ELR (cell line): ENCODE measurements around the gene SLX4.

Experiments
- DNase-seq: peaks from one replicate; pipeline ENCODE4 v3.0.0-alpha.2; 2015; ENCODE audit warnings: low read depth

SLX4 gene

DNA sequence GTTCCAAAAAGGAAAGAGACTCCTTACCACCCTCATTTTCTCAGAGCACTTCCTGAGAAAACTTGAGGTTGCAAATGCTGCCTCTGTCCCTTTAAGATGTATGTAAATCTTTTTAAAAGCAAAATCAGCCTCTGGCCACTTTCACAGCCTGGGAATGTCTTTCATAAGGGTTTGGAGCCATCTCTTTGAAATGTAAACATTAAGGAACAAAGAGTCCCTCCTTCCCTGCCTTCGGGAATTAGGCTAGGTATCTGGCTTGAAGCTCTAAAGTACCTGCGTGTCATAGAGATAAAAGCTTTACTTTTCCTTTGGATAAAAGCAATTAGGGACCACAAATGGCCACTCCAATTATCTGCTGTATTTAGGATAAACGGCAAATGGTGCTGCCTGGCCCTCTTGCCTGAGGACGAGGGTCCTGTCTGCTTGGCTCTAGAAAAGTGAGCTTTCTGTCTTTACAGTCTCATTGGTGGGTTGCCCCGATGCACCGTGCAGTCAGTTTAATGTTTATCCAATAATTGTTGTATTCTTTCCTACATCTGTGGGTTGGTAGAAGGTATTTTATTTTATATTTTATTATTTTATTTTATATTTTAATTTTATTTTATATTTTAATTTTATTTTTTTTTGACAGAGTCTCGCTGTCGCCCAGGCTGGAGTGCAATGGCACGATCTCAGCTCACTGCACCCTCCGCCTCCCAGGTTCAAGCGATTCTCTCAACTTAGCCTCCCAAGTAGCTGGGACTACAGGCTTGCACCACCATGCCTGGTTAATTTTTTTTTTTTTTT, 58.1 kb downstream of the SLX4 start:
- no peak for DNase-seq

DNA sequence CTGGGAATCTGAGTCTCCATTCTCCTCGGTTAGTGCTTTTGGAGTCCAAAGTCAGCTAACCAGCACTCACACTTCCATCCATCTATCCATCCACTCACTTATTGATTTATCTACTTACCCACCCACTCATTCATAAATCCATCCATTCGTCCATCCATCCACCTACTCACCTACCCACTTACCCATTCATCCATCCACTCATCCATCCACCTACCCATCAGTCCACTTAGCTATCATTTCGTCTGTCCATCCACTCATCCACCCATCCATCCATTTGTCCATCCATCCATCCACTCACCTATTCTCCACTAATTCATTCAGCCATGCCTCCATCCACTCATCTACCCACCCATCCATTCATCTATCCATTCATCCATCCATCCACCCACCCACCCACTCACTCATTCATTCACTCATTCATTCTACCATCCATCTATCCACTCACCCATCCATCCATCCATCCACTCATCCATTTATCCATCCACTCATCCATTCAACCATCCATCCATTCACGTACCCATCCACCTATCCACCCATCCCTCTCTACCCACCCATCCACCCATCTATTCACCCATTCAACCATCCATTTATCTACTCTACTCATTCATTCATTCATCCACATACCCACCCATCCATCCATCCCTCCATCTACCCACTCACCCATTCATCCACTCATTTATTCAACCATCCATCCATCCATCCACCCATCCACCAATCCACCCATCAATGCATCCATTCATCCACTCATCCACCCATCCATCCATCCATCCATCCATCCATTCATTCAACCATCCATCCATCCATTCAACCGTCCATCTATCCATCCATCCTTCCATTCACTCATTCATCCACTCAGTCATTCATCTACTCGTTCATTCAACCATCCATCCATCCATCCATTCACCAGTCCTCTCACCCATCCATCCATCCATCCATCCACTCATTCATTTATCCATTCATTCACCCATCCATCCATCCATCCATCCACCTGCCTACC, 60.3 kb downstream of the SLX4 start:
- no peak for DNase-seq

DNA sequence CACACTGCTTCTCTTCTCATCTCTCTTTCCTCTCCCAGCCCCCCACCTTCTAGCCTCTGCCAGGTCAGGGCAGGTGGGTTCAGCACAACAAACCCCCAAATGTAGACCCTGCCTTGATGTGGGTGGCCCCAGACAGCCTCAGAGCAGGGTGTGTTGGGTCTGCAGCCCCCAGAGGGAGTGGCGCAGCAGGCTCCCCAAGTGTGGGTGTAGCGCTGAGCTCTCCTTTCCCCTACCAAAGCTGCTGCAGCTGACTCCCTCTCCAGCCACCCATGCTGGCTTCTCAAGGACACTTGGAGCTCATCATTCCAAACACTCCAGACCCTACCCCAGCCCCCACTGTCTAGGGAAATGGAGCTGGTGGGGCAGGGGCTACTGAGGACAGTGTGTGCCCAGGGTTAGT, 61.5 kb downstream of the SLX4 start:
- DNase-seq, result no peak

GRCh38 chr16:3548859-3549258, 62.5 kb downstream of the SLX4 start:
- DNase-seq, result no peak

- DNase-seq, result no peak
Observed at GRCh38 chr16:3548445-3548844, 63.0 kb downstream of the SLX4 start.

GRCh38 chr16:3546986-3547682, 64.3 kb downstream of the SLX4 start:
- no peak for DNase-seq

DNA sequence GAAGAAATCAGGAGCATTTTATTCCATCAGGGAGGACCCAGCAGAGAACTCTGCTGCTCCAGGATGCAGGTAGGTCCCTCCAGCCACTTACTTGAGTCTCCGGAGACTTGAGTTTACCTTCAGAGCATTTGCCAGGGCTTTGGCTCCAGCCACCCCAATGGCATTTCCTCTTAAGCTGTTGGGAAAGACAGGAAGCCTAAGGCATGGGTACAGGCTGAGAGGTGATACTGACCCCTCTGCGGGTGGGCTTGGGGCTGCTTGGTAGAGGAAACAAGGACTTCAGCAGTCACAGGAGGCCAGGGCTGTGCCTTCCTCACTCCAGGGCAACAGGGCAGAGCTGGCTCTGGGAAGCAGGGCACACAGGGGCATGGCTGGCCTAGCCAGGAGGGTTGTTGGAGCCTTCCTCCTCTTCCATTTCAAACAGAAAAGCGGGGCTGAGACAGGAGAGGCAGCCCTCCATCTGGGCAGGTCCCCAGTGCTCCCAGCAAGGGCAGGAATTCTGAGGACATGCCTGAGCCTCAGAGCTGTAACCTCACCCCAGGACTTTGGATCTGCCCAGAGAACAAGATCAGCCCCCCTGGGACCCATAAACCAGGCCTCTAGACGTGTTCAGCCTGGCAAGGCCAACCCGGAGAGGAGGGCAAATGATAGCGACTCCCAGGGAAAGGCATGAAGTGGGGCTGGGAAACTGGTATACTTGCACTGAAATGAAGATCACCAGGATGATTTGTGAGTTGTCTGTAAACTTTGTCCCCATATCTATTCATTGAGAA, 68.6 kb downstream of the SLX4 start:
- DNase-seq, result no peak

- no peak for DNase-seq
Observed at GRCh38 chr16:3541527-3542155, 69.8 kb downstream of the SLX4 start.

- DNase-seq, result no peak
Observed at GRCh38 chr16:3538222-3538621, 73.2 kb downstream of the SLX4 start.

DNA sequence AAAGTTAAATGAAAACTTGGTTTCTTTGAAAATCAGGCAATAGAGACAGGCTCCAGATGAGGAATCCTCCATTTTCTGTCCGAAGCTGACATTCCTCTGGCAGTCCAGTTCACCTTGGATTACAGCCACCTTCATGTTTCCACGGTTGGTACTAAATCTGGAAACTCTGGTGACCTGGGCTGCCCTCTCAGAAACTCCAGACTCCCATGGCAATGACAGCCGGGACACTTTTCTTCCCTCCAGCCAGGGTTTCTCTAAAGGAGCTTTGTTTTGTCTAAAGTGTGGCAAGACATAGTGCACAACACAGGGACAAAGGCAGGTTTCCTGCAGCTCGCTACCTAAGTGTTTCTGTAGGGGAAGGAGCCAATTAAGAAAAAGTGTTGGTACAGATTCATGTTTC, 74.6 kb downstream of the SLX4 start:
- DNase-seq, result no peak

DNA sequence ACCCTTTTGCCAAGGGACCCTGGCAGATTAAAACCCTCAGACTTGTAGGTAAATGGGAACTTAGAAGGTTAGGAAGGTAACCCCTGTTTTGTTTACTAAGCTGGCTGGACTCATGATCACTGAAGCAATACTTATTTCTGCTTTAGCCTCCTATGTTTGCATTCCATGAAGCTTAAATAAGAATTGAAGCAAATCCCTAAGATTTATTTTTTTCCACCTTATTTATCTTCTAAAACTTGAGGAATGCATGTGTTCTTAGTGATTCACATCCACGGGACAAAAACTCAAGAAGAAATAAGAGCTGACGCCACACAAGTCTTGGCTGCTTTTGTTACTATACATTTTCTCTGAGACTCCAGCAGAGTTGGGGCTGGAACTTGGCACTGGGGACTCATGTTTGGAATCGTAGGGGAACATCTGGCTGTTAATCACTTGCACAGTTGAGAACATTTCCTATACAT, 75.1 kb downstream of the SLX4 start:
- no peak for DNase-seq

DNA sequence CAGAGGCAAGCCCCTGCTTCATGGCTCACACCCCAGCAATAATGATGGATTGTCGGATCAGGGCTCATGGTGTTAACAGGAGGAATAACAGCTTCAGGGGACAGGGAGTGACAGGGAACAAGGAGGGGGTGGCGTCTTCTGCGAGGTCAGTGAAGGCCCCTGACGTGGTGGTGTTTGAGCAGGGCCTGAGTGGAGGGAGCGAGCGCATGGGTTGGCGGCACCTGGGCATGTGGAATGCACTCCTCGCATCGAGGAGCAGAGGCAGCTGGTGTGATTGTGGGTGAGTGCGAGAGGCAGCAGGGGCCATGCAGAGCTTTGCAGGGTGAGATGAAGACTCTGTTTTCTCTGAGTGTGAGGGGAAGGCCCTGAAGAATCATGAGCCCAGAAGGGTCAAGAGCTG, 77.3 kb downstream of the SLX4 start:
- DNase-seq, result no peak

DNA sequence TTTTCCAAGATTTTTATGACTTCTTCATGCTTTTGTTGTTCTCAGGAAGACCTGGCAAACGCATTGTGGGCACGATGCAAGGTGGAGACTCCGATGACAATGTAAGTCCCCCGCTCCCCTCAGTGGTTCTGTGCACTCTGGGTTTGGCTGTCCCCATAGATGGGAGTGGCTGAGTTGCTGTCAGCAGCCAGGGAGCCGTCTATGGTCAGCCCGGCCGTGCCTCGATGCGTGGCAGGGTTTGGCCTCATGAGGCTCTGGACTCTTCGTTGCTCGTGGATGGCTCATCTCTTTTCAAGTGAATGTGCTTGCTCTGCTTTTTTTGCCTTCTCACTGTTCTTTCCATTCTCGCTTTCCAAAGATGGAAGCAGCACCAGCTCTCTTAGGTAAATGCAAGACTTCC, 78.7 kb downstream of the SLX4 start:
- no peak for DNase-seq
